Measurements from ENCODE around the gene MAGEA11.

GRCh38 chrX:149720021-149720689 lies 8.3 kb downstream of the MAGEA11 start:
- TF ChIP-seq POLR2A (IDR thresholded peaks at IDR 0.05; ENCODE audit: low read length) (no peak), GATA1 (IDR thresholded peaks at IDR 0.05; ENCODE audit: low read depth, low read length) (no peak)

Data from erythroblast (primary cell).